ENCODE results near the gene AZU1. TPM values are rescaled to one million over a fixed set of nuclear protein-coding genes. Genes with fewer than 3 reads are reported as not detected.

Gene AZU1
- total and polyA plus RNA-seq, 2 of the 8 experiments (the other 6 are each of a cell fraction or from before 2014, with no cell fraction given) = 0.80 to 1.3 TPM

DNA sequence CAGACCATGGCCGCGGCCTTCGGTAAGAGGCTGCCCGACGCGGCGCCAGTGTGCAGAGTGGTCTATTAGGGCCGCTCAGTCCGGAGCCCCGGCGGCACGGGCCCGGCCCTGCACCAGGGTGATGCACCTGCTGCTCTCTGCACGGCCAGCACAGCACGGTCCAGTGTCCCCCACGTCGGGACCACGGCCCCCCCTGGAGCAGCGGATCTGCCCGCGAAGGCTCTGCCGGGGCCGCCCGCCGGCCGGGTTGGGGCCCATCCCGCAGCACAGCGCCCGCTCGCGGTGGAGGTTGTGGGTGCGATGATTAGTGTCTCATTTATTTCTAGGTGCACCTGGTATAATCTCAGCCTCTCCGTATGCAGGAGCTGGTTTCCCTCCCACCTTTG is 22.5 kb upstream of the AZU1 start:
- CTCF ChIA-PET (ENCODE audit: partially characterized antibody) = interaction anchor here (0.8 to 1.7 kb wide), 3 partner anchors 10 to 193 kb away, joined by 3 to 4 read pairs (median 3); no protein-coding TSS in a partner anchor
- Histone ChIP-seq H3K9ac (replicated peaks in 1 of 4; ENCODE audit: extremely low read depth in 1 of 4, low read depth in 3 of 4, low read length in 3 of 4) (no peak overlapping the region), H3K23me2 (ENCODE audit: low read depth, low read length) (no peaks in the 10 kb centered on the region; the same call in 1 of the 2 replicates), H2BK12ac (ENCODE audit: low read depth, low read length) (no peak overlapping the region), H4K91ac (replicated peaks; ENCODE audit: insufficient read length, low read length) (no peak overlapping the region), H3K4me1 (replicated peaks in 1 of 4; ENCODE audit: control insufficient read depth in 3 of 4, insufficient read depth in 4 of 4, low read length in 3 of 4) (peaks cover 0 to 17% (median 11%) of the 10 kb centered on the region in 4 experiments; a peak in 6 of 7 replicates), H2AFZ (ENCODE audit: low read length) (no peak overlapping the region), H4K8ac (ENCODE audit: extremely low read depth, insufficient read depth, low read length) (peak overlapping the region; percentile 57; the same call in 1 of the 2 replicates), H3K27ac (ENCODE audit: low read depth, low read length) (no peak overlapping the region), H3K79me1 (ENCODE audit: low read depth, low read length) (peaks cover 18% of the 10 kb centered on the region), H3K4ac (replicated peaks; ENCODE audit: insufficient read length, low read depth, low read length) (no peak overlapping the region), H4K20me1 (replicated peaks in 1 of 2; ENCODE audit: control insufficient read depth in 1 of 2, insufficient read depth in 2 of 2, low read length in 2 of 2) (peaks cover 65 to 77% of the 10 kb centered on the region in 2 experiments), H2BK120ac (replicated peaks; ENCODE audit: low read depth, low read length) (no peak overlapping the region), H3K79me2 (ENCODE audit: control insufficient read depth in 1 of 2, insufficient read depth in 2 of 2, low read length in 2 of 2) (peaks cover 39 to 74% of the 10 kb centered on the region in 2 experiments), H4K5ac (ENCODE audit: insufficient read length, low read depth, low read length) (no peak overlapping the region), H3K14ac (ENCODE audit: insufficient read length) (no peak overlapping the region), H2BK20ac (ENCODE audit: low read length) (no peak overlapping the region), H3K4me2 (ENCODE audit: insufficient read depth in 1 of 2, low read depth in 2 of 2, low read length in 2 of 2) (no peak overlapping the region), H2BK5ac (ENCODE audit: low read depth, low read length) (no peak overlapping the region), H2AK5ac (ENCODE audit: low read depth, low read length) (no peak overlapping the region), H3K18ac (ENCODE audit: extremely low read depth, low read length) (no peak overlapping the region), H3K4me3 (ENCODE audit: extremely low read depth in 1 of 4, insufficient read depth in 2 of 4, low read depth in 3 of 4, low read length in 4 of 4) (no peak overlapping the region), H3K36me3 (ENCODE audit: control insufficient read depth in 2 of 4, insufficient read depth in 4 of 4, low read length in 3 of 4) (peaks cover 53 to 91% (median 82%) of the 10 kb centered on the region in 4 experiments), H3K9me3 (ENCODE audit: insufficient read depth in 2 of 2, low read depth in 1 of 2, low read length in 1 of 2) (no peaks in the 10 kb centered on the region), H3K27me3 (replicated peaks in 1 of 4; ENCODE audit: control insufficient read depth in 3 of 4, extremely low read depth in 1 of 4, insufficient read depth in 3 of 4, low read length in 3 of 4) (no peaks in the 10 kb centered on the region), H3K23ac (ENCODE audit: insufficient read length) (no peak overlapping the region), H3K56ac (replicated peaks; ENCODE audit: insufficient read length, low read depth, low read length) (no peak overlapping the region), H2BK15ac (ENCODE audit: low read length) (no peak overlapping the region)
- FAIRE-seq (no peak), DNase-seq (ENCODE audit: low read depth in 1 of 2, low spot score in 2 of 2) (no peak)
- POLR2A ChIA-PET (ENCODE audit: partially characterized antibody) = interaction anchor here (0.7 to 16.9 kb wide), 11 partner anchors 9 to 176 kb away, joined by 3 to 277 read pairs (median 7); partner anchors contain the start of genes AZU1 and PLPPR3
- TF ChIP-seq POLR2A (IDR thresholded peaks at IDR 0.05; ENCODE audit: control extremely low read depth in 1 of 2, low read depth in 2 of 2, low read length in 2 of 2) = peak in 1 of 2 experiments; percentile 42; a peak in 2 of 3 replicates
- TF ChIP-seq RBBP5 (IDR thresholded peaks at IDR 0.05; ENCODE audit: borderline replicate concordance, low read depth, low read length) = no peak
- WGBS, 2 experiments (ENCODE audit: extremely low coverage in 1 of 2, insufficient coverage in 1 of 2, insufficient read length in 1 of 2, insufficient replicate concordance in 2 of 2, low coverage in 1 of 2, low lambda C conversion rate in 2 of 2, missing lambda C conversion rate in 1 of 2) = 95% methylated on average over 32 of the region's 33 CpGs; no CpG with 5 or more reads in 1 of the 2 experiments
